Prostate gland (tissue), 2 donors: ENCODE data around the gene EPHB2. TPM values are rescaled to one million over a fixed set of nuclear protein-coding genes. Genes with fewer than 3 reads are reported as not detected.

Source experiments
- DNase-seq: peaks from one replicate; pipeline ENCODE4 v3.0.0-alpha.2; 2019; ENCODE audit warnings: low spot score
- H3K27ac ChIP-seq, 2 donors: fragments of 200-600 bp; sonication (generic); 2 replicates each; pipeline ENCODE4 v1.5.1; 2017 to 2019
- H3K27me3 ChIP-seq: fragments of 200-600 bp; sonication (generic); replicated peaks from 2 replicates; pipeline ENCODE4 v1.5.1; 2019; ENCODE audit not compliant: insufficient read depth
- H3K36me3 ChIP-seq, 2 donors: fragments of 200-600 bp; sonication (generic); 1 replicate in 1 of 2; 2 replicates in 1 of 2; pipeline versions ENCODE4 v1.5.1 to v1.8.1; 2017 to 2019
- H3K4me1 ChIP-seq: fragments of 200-600 bp; sonication (generic); replicated peaks from 2 replicates; pipeline ENCODE4 v1.5.1; 2019
- H3K4me3 ChIP-seq, 2 donors: fragments of 200-600 bp; sonication (generic); 2 replicates each; pipeline ENCODE4 v1.5.1; 2017 to 2019
- H3K9me3 ChIP-seq: fragments of 200-600 bp; sonication (generic); 2 replicates; pipeline ENCODE4 v1.5.1; 2017
- POLR2A ChIP-seq: fragments of 450-650 bp; IDR thresholded peaks from one replicate; pipeline ENCODE4 v1.6.1; 2016; ENCODE audit warnings: antibody characterized with exemption, mild to moderate bottlenecking
- POLR2AphosphoS5 ChIP-seq: sonication (generic); formaldehyde crosslinking; IDR thresholded peaks from one replicate; pipeline ENCODE4 v1.6.1; 2017; ENCODE audit warnings: antibody characterized with exemption
- WGBS: methylation state at CpG from one replicate; pipeline ENCODE4 v1.1.5; 2018; 5-methylcytosine and 5-hydroxymethylcytosine counted together
- intact Hi-C: fragments of 100-400 bp; cut with DNase I; formaldehyde crosslinking; loops from one replicate; pipeline ENCODE4 v1.14.2; 2022
- total RNA-seq, 2 donors: library from RNA; depleted of rRNA; stranded (reverse); fragments of >200 nt; gene quantifications; one replicate each; pipeline ENCODE4 v1.1.0, GENCODE V29; 2016
- TF ChIP-seq, protein P1 (sequence below), 4 experiments: fragments of 200-600 bp in 2 of 4; fragments of 450-650 bp in 2 of 4; sonication (generic) in 2 of 4; IDR thresholded peaks; 1 replicate in 3 of 4; 2 replicates in 1 of 4; pipeline ENCODE4 v1.5.1; 2016 to 2019; ENCODE audit warnings: antibody characterized with exemption in 4 of 4, mild to moderate bottlenecking in 2 of 4, moderate library complexity in 2 of 4

EPHB2 gene
- total RNA-seq, 2 donors from 2014 or later = 6.4 to 7.4 TPM

DNA sequence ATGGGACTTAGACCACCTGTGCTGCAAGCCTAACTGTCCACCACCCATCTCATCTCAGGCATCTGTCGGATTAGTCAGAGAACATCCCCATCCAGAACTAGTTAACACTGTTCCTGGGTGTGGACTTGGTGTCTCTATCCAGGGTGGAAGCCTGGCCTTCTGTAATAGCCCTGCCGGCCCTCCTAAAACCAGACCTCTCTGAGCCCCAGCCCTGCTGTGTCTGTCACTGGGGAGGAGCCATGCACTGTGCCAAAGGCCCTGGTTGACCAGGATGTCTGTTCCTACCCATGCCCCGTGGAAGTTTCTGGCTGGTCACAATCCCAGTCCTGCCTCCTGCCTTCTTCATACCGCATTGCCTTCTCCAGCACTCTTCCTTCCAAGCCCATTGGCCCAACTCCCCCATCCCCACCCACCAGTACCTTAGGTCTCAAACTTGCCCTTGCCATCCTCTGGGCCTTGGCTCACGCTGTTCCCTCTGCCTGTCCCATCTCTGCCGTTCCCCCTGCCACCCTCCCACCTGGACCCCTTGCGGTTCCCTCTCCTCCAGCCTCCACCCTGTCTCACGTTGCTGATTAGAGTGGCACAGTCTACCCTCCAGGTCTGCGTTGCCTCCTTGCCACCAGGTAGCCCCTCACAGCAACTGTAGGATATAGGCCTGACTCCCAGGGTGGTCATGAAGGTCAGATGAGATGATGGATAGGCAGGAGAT is 105.6 kb downstream of the EPHB2 start:
- no peak overlapping the region for H3K4me3 ChIP-seq
- H3K27ac ChIP-seq = no peak overlapping the region
- no peak for DNase-seq
- no peaks in the 10 kb centered on the region for H3K9me3 ChIP-seq
- intact Hi-C loops = no loop called here
- peaks cover 13% of the 10 kb centered on the region for H3K4me1 ChIP-seq
- TF ChIP-seq, protein P1, sequence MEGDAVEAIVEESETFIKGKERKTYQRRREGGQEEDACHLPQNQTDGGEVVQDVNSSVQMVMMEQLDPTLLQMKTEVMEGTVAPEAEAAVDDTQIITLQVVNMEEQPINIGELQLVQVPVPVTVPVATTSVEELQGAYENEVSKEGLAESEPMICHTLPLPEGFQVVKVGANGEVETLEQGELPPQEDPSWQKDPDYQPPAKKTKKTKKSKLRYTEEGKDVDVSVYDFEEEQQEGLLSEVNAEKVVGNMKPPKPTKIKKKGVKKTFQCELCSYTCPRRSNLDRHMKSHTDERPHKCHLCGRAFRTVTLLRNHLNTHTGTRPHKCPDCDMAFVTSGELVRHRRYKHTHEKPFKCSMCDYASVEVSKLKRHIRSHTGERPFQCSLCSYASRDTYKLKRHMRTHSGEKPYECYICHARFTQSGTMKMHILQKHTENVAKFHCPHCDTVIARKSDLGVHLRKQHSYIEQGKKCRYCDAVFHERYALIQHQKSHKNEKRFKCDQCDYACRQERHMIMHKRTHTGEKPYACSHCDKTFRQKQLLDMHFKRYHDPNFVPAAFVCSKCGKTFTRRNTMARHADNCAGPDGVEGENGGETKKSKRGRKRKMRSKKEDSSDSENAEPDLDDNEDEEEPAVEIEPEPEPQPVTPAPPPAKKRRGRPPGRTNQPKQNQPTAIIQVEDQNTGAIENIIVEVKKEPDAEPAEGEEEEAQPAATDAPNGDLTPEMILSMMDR (IDR thresholded peaks at IDR 0.05) = no peak
- TF ChIP-seq POLR2A = no peak
- no peak for TF ChIP-seq POLR2AphosphoS5
- no peaks in the 10 kb centered on the region for H3K27me3 ChIP-seq
- no peaks in the 10 kb centered on the region for H3K36me3 ChIP-seq
- WGBS = 78% methylated on average over 9 of the region's 9 CpGs

DNA sequence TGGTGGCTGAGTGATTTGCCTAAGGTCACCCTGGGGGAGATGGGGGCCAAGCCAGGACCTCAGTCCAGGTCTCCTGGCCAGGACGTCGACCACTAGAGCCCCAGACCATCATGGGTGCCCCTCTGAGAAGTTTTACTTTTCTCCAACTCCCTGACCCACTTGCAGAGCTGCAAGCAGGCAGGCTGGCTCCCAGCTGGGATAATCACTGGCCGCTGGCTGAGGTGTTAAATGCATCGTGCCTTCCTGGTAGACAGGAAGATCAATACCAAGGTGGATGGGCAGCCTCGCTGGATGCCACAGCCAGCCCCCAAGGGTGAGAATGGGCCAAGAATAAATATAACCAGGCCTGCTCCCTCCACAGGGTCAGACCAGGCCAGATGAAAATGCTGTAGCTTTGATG is 106.2 kb downstream of the EPHB2 start:
- H3K27me3 ChIP-seq = no peaks in the 10 kb centered on the region
- intact Hi-C loops = no loop called here
- WGBS = 93% methylated on average over 5 of the region's 5 CpGs
- peaks cover 13% of the 10 kb centered on the region for H3K4me1 ChIP-seq
- DNase-seq = no peak
- H3K4me3 ChIP-seq = no peak overlapping the region
- H3K9me3 ChIP-seq = no peaks in the 10 kb centered on the region
- TF ChIP-seq POLR2A (no peak), POLR2AphosphoS5 (no peak)
- TF ChIP-seq, protein P1 (IDR thresholded peaks at IDR 0.05) = no peak
- H3K36me3 ChIP-seq = no peaks in the 10 kb centered on the region
- no peak overlapping the region for H3K27ac ChIP-seq

DNA sequence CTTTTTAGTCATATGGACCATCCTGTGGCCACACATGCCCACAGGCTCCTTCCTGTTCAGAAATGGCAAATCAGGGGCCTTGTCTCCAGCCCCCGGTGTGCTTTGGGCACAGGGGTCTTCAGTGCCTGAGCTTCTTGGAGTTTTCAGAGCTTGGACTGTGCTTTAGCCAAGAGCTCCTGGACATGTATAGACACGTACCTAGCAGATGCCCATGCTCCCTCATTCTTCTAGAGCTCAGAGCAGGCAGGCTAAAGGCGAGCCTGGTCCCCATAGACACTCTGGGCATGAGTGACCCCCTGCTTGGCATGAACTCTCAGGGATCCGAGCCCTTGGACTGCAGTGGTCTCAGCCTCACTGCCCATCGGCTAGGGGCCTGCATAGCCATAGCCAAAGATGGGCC is 106.8 kb downstream of the EPHB2 start:
- intact Hi-C loops = no loop called here
- H3K9me3 ChIP-seq = no peaks in the 10 kb centered on the region
- no peak for DNase-seq
- peaks cover 13% of the 10 kb centered on the region for H3K4me1 ChIP-seq
- H3K27ac ChIP-seq = no peak overlapping the region
- TF ChIP-seq POLR2A = no peak
- TF ChIP-seq, protein P1 (IDR thresholded peaks at IDR 0.05) = no peak
- TF ChIP-seq POLR2AphosphoS5 = no peak
- no peaks in the 10 kb centered on the region for H3K36me3 ChIP-seq
- no peaks in the 10 kb centered on the region for H3K27me3 ChIP-seq
- WGBS = 72% methylated on average over 4 of the region's 5 CpGs
- no peak overlapping the region for H3K4me3 ChIP-seq

DNA sequence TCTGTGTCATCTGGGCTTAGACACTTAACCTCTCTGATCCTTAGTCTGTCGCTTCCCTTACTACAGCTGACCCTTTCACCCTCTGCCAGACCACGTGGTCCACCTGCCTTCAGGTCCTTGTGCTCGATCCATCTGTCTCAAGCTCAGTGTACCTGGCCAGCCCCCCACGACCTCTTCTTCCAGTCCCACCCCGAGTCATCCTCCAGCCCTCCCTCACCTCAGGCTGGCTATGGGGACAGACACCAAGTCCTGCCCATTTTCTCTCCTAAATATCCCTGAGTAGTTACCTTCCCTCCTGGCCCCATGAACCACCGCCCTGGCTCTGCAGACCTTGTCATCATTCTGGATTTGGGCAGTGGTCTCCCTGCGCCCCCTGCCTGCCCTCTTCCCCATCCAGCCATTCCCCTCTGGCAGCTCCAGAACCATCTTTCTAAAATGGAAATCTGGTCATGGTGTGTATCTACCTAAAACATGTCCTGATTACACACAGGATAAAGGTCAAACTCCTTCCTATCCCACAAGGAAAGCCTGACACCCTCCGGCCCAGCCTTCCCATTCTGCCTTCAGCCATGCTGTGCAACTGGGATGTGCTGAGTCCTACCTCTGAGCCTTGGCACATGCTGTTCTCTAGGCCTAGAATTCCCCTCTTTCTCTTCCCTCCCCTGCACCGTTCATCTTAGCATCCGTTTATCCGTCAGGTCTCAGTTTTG is 107.6 kb downstream of the EPHB2 start:
- Histone ChIP-seq H3K4me3 (no peak overlapping the region), H3K4me1 (peaks cover 13% of the 10 kb centered on the region), H3K27me3 (no peaks in the 10 kb centered on the region), H3K36me3 (no peaks in the 10 kb centered on the region), H3K9me3 (no peaks in the 10 kb centered on the region), H3K27ac (no peak overlapping the region)
- DNase-seq = no peak
- intact Hi-C loops = no loop called here
- WGBS = 75% methylated on average over 11 of the region's 11 CpGs
- TF ChIP-seq, protein P1 (IDR thresholded peaks at IDR 0.05) = no peak
- TF ChIP-seq POLR2A (no peak), POLR2AphosphoS5 (no peak)

DNA sequence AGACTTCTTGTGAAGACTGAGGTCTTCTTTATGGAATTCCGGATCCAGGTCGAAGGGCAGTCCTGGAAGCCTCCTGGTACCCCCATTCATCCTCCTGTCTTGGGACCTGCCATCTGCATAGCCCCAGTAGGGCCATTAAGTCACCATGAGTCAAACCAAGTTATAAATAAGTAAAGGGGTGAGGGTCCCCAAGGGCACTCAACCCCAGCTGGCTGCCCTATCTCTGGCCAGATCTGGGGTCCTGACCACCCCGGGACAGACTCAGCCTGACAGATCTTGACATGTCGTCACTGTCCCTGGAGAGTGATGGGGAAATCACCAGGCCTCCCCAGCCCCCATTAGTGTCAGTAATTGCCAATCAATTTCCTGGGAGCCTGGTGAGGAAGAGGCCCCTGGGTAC is 108.7 kb downstream of the EPHB2 start:
- H3K27ac ChIP-seq = no peak overlapping the region
- H3K27me3 ChIP-seq = no peaks in the 10 kb centered on the region
- 85% methylated on average over 4 of the region's 4 CpGs for WGBS
- H3K4me3 ChIP-seq = no peak overlapping the region
- TF ChIP-seq, protein P1 (IDR thresholded peaks at IDR 0.05) = no peak
- no peak for TF ChIP-seq POLR2A
- no peak for TF ChIP-seq POLR2AphosphoS5
- no peaks in the 10 kb centered on the region for H3K36me3 ChIP-seq
- H3K9me3 ChIP-seq = no peaks in the 10 kb centered on the region
- H3K4me1 ChIP-seq = peaks cover 9% of the 10 kb centered on the region
- DNase-seq = no peak
- intact Hi-C loops = no loop called here
